Lower leg skin (tissue), 3 donors: Measurements from ENCODE around the gene ZNF32.

ENCODE experiments used
- POLR2A ChIP-seq, 2 donors: fragments of 450-650 bp; IDR thresholded peaks; one replicate each; pipeline ENCODE4 v1.6.1; 2016 to 2017; ENCODE audit warnings: antibody characterized with exemption in 2 of 2, mild to moderate bottlenecking in 1 of 2, moderate library complexity in 1 of 2
- TF ChIP-seq, protein P1 (sequence below), 3 donors: fragments of 450-650 bp; IDR thresholded peaks; one replicate each; pipeline ENCODE4 v1.5.1; 2016; ENCODE audit warnings: antibody characterized with exemption in 3 of 3, mild to moderate bottlenecking in 3 of 3, moderate library complexity in 2 of 3

DNA sequence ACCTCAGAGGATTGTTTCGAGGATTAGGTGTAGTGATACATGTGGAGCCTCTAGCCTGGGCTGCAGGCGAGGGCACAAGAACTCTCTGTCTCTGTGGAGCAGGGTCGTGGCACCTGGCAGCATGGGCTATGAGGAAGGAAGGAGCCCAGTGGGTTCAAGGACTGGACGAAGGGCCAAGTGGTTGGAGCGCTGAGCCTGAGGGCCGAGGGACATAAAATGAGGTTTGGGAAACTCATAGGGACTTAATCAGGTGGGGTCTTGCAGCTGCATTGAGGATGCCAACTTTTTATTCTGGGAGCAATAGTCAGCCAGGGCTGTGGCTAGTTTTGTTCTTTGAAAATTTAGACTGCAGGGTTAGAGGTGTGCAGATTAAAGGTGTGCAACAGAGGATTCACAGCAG is 33.0 kb upstream of the ZNF32 start:
- TF ChIP-seq, protein P1, sequence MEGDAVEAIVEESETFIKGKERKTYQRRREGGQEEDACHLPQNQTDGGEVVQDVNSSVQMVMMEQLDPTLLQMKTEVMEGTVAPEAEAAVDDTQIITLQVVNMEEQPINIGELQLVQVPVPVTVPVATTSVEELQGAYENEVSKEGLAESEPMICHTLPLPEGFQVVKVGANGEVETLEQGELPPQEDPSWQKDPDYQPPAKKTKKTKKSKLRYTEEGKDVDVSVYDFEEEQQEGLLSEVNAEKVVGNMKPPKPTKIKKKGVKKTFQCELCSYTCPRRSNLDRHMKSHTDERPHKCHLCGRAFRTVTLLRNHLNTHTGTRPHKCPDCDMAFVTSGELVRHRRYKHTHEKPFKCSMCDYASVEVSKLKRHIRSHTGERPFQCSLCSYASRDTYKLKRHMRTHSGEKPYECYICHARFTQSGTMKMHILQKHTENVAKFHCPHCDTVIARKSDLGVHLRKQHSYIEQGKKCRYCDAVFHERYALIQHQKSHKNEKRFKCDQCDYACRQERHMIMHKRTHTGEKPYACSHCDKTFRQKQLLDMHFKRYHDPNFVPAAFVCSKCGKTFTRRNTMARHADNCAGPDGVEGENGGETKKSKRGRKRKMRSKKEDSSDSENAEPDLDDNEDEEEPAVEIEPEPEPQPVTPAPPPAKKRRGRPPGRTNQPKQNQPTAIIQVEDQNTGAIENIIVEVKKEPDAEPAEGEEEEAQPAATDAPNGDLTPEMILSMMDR (IDR thresholded peaks at IDR 0.05), result no peak
- no peak for TF ChIP-seq POLR2A (IDR thresholded peaks at IDR 0.05)
